ENCODE measurements around the gene GHRHR. TPM values are rescaled to one million over a fixed set of nuclear protein-coding genes. Genes with fewer than 3 reads are reported as not detected.

GHRHR gene
- total and polyA plus RNA-seq, 2 of the 4 experiments (the other 2 are of a cell fraction), result not detected

DNA sequence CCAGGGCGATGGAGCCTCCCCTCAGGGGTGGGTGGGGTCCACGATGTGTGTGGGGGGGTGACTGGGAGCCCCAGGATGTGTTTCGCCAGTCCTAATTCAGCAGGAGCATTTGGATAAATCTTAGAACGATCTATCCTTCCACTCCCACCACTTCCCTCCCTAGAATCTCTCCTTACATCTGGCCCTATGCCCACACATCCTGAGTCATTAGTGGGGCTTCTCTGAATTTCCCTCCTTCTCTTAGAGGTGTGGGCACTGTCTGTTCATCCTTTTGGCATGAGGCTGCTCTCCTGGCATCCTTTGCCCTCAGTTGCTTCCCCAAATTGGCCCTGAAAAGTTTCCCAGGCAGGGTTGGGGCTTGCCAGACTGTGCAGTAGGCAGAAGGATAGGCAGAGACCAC is 1.6 kb downstream of the GHRHR start:
- no peak overlapping the region for H3K27ac ChIP-seq (ENCODE audit: insufficient read depth, low read length)
- H2BK120ac ChIP-seq (ENCODE audit: low read depth, low read length), result no peak overlapping the region
- H2AK5ac ChIP-seq (ENCODE audit: low read depth, low read length), result no peak overlapping the region
- no peak overlapping the region for H2AFZ ChIP-seq (replicated peaks; ENCODE audit: low read length, poor library complexity)
- no peaks in the 10 kb centered on the region for H4K20me1 ChIP-seq (ENCODE audit: insufficient read depth, low read length)
- no peaks in the 10 kb centered on the region for H3K4me1 ChIP-seq (ENCODE audit: control insufficient read depth, insufficient read depth, low read length)
- no peak overlapping the region for H4K8ac ChIP-seq (ENCODE audit: low read depth in 2 of 2, low read length in 2 of 2)
- no peak overlapping the region for H2BK20ac ChIP-seq (ENCODE audit: low read depth, low read length)
- no peak overlapping the region for H3K4me2 ChIP-seq (ENCODE audit: low read depth, low read length)
- H3K18ac ChIP-seq (ENCODE audit: low read depth, low read length), result no peak overlapping the region
- H3K9me3 ChIP-seq (ENCODE audit: control insufficient read depth, insufficient read depth, low read length), result no peaks in the 10 kb centered on the region
- peaks cover 49% of the 10 kb centered on the region for H3K27me3 ChIP-seq (ENCODE audit: control insufficient read depth, insufficient read depth, low read length)
- H4K91ac ChIP-seq (ENCODE audit: insufficient read depth, low read depth, low read length), result no peak overlapping the region
- H3K4ac ChIP-seq (ENCODE audit: low read depth, low read length), result no peak overlapping the region
- H3K79me1 ChIP-seq (ENCODE audit: low read depth in 1 of 2, low read length in 2 of 2), result no peaks in the 10 kb centered on the region
- no CpG with 5 or more reads among the region's 4 CpGs for WGBS, 2 experiments (ENCODE audit: extremely low coverage in 2 of 2, insufficient read length in 1 of 2)
- no peak overlapping the region for H3K23ac ChIP-seq (ENCODE audit: low read depth, low read length)
- no peak overlapping the region for H2BK15ac ChIP-seq (ENCODE audit: low read depth, low read length)
- dilution Hi-C loops (cut with HindIII; ENCODE audit: low sequenced_read_pairs, unreplicated experiment), result no loop called here
- H3K4me3 ChIP-seq (ENCODE audit: insufficient read depth, low read depth, low read length), result no peak overlapping the region
- in situ Hi-C loops (cut with MboI; ENCODE audit: low sequenced_read_pairs), result no loop called here
- TF ChIP-seq POLR2A (IDR thresholded peaks at IDR 0.05; ENCODE audit: low read depth, low read length) (no peak), RCOR1 (IDR thresholded peaks at IDR 0.05; ENCODE audit: insufficient replicate concordance, low read length) (no peak), BHLHE40 (IDR thresholded peaks at IDR 0.05; ENCODE audit: low read depth, low read length) (no peak), CHD1 (IDR thresholded peaks at IDR 0.05; ENCODE audit: low read depth, low read length) (no peak), SMC3 (IDR thresholded peaks at IDR 0.05; ENCODE audit: low read depth, low read length) (no peak), RFX5 (IDR thresholded peaks at IDR 0.05; ENCODE audit: low read depth, low read length) (no peak), NFE2L2 (IDR thresholded peaks at IDR 0.05; ENCODE audit: low read depth, low read length) (no peak), MXI1 (IDR thresholded peaks at IDR 0.05; ENCODE audit: borderline replicate concordance, low read depth, low read length) (no peak), RAD21 (IDR thresholded peaks at IDR 0.05; ENCODE audit: low read length) (no peak), MAZ (IDR thresholded peaks at IDR 0.05; ENCODE audit: borderline replicate concordance, low read depth, low read length) (no peak), CEBPB (IDR thresholded peaks at IDR 0.05; ENCODE audit: low read depth, low read length) (no peak), MAFK (IDR thresholded peaks at IDR 0.05; ENCODE audit: low read depth, low read length) (no peak), FOS (IDR thresholded peaks at IDR 0.05; ENCODE audit: low read depth, low read length) (no peak)
- TF ChIP-seq, protein P1, sequence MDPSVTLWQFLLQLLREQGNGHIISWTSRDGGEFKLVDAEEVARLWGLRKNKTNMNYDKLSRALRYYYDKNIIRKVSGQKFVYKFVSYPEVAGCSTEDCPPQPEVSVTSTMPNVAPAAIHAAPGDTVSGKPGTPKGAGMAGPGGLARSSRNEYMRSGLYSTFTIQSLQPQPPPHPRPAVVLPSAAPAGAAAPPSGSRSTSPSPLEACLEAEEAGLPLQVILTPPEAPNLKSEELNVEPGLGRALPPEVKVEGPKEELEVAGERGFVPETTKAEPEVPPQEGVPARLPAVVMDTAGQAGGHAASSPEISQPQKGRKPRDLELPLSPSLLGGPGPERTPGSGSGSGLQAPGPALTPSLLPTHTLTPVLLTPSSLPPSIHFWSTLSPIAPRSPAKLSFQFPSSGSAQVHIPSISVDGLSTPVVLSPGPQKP (IDR thresholded peaks at IDR 0.05; ENCODE audit: borderline replicate concordance, low read depth, low read length), result no peak
- TF ChIP-seq, protein P2, sequence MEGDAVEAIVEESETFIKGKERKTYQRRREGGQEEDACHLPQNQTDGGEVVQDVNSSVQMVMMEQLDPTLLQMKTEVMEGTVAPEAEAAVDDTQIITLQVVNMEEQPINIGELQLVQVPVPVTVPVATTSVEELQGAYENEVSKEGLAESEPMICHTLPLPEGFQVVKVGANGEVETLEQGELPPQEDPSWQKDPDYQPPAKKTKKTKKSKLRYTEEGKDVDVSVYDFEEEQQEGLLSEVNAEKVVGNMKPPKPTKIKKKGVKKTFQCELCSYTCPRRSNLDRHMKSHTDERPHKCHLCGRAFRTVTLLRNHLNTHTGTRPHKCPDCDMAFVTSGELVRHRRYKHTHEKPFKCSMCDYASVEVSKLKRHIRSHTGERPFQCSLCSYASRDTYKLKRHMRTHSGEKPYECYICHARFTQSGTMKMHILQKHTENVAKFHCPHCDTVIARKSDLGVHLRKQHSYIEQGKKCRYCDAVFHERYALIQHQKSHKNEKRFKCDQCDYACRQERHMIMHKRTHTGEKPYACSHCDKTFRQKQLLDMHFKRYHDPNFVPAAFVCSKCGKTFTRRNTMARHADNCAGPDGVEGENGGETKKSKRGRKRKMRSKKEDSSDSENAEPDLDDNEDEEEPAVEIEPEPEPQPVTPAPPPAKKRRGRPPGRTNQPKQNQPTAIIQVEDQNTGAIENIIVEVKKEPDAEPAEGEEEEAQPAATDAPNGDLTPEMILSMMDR (conservative IDR thresholded peaks at IDR 0.05; ENCODE audit: low read depth, low read length), result no peak
- H3K56ac ChIP-seq (ENCODE audit: extremely low read depth, insufficient read depth, low read length), result no peak overlapping the region
- H3K14ac ChIP-seq (replicated peaks; ENCODE audit: low read depth, low read length), result no peak overlapping the region
- H2AK9ac ChIP-seq (replicated peaks; ENCODE audit: low read depth, low read length, poor library complexity), result no peak overlapping the region
- intact Hi-C loops (cut with micrococcal nuclease), result no loop called here
- no peaks in the 10 kb centered on the region for H3K9me1 ChIP-seq (ENCODE audit: insufficient read depth, low read length)
- ATAC-seq (ENCODE audit: low read depth), result no peak
- H3K9ac ChIP-seq (ENCODE audit: low read depth, low read length), result no peak overlapping the region
- no peak overlapping the region for H2BK5ac ChIP-seq (ENCODE audit: low read depth, low read length, poor library complexity, severe bottlenecking)
- CTCF ChIA-PET, result no interaction called here
- no peaks in the 10 kb centered on the region for H3K36me3 ChIP-seq (ENCODE audit: control insufficient read depth, insufficient read depth, low read length)
- POLR2A ChIA-PET (ENCODE audit: unreplicated experiment), result no interaction called here
- H4K5ac ChIP-seq (ENCODE audit: low read depth, low read length), result no peak overlapping the region
- DNase-seq, result no peak
- BruUV-seq (replicated peaks), result no TSS peak
